ENCODE data around the gene ATF3.

The ATF3 gene

GRCh38 chr1:212608392-212608958 lies at the start of gene ATF3:
Gene ATF3, plus strand, starts transcription at chr1:212608761. Its CDS starts 6,261 bp downstream, at chr1:212615022.
- DNase-seq = peak; percentile 93

GRCh38 chr1:212559929-212560328 lies 48.6 kb upstream of the ATF3 start:
- no peak for DNase-seq

- DNase-seq = no peak
These were observed 47.6 kb upstream of the ATF3 start for GRCh38 chr1:212560933-212561460.

- no peak for DNase-seq
These were observed 47.0 kb upstream of the ATF3 start for GRCh38 chr1:212561501-212561931.

DNA sequence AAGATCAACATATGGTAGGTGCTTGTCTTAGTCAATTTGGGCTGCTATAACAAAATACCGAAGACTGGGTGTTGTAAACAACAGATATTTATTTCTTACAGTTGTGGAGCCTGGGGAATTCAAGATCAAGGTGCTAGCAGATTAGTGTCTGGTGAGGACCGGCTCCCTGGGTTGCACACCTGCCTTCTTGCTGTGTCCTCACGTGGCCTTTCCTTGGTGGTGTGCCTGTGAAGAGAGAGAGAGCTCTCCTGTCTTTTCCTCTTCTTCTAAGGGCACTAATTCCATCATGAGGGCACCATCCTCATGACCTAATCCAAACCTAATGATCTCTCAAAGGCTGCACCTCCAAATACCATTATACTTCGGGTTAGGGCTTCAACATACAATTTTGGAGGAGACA lies 45.8 kb upstream of the ATF3 start:
- no peak for DNase-seq

- DNase-seq = no peak
These were observed 43.5 kb upstream of the ATF3 start for GRCh38 chr1:212565079-212565478.

DNA sequence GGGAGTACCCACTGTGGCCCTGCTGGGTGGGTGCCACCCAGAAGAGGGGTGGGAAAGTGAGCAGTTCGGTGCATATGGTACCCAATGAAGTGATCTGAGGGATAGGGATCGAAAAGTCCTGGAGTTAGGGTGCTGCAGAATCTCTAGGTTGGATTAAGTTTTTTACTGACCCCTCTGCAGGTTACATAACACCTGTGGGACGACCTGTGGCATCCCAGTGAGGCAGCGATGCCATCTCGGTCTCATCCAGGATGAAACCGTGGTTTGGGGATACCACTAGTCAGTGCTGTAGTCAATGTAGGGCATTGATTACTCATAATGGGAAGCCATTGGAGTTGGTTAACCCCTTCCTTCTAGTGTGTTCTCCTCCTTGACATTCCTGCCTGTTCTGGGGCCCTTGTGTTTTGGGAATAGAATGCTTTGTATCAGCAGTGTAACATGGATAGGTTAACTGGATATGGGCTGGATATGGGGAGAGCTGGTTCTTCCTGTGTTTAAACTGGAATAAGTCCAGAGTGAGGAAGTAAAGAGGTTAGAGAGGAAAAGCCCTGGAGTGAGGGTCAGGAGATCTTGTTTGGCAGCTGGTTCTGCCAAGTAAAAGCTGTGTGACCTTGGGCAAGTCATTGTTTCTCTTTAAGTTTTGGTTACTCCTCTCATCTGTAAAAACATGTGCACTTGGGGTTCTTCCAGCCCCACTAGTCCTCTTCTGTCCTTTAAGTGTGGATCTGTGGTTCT lies 42.8 kb upstream of the ATF3 start:
- DNase-seq = no peak

DNA sequence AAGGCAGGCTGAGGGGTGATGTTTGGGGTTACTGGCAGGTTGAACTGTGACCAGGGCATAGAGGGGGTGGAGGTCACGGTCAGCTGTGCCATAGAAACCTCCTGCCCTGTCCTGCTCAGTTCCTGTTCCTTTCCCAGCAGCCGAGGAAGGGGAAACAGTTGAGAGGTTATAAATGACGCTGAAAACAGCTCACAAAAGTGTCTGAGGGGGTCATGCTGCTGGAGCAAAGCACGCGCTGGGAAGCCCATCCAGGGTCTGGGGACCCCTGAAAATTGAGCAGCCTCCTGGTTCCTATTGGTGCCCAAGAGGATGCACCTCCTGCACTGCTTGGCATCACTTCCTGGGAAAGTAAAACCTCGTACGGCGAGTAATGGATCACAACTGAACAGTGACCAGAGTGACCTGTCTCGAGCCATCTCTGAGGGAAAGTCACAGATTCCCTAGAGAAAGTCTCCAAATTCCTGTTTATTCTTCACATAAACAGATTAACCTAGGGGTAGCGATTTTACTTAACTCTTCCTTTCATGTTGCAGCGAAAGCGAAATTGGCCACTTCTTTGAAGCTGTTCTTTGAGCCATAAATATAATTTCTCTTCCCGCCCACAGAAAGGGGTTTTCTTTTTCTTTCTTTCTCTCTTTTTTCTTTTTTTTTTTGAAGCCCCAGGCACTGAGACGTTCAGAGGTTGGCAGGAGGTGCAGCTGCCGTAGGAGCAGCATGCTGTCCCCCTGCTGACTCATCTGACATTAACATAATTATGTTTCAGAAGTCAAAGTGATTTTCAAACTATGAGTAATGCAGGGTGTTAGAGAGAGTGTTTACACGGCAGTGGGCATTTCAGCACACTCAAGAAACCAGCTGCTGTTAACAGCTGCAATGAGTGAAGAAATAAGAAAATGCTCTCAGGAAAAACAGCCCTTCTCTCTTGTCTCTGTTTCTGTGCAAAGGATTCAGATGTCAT lies 41.8 kb upstream of the ATF3 start:
- DNase-seq = no peak

DNA sequence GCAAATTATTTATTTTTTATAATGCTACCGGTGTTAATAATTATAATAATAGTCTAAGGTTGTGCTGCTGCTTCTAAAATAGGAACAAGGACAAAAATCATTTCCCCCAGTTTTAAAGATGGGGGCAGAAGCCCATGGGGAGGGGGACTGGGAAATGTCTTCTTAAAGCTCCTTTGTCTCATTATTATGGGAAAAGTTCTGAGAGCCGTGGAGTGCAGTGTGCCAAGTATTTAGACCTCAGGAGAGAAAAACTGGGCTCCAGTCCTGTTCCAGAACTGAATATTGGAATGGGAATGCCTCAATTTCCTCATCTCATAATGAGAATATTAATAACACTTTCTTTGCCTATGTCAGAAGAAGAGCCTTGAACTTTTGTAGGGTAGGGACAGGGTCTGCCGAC lies 40.9 kb upstream of the ATF3 start:
- no peak for DNase-seq

- no peak for DNase-seq
These were observed 39.5 kb upstream of the ATF3 start for GRCh38 chr1:212568978-212569537.

DNA sequence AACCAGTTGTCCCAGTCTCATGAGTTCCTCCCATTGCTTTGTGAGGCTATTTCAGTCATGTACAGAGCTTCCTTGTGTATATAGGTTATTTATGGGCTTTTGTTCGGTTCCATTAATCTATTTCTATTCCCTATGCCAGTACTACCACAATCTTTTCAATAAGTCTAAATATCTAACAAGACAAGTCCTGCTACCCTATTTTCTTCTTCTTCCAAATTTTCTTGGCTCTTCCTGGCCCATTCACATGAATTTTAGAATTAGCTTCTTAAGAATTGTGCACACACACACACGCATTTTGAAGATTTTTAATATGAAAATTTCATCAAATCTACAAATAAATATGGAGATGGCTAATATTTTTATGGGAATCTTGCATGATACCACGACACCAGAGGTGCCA lies 33.8 kb upstream of the ATF3 start:
- no peak for DNase-seq

GRCh38 chr1:212575333-212575732 lies 33.2 kb upstream of the ATF3 start:
- DNase-seq = no peak

DNA sequence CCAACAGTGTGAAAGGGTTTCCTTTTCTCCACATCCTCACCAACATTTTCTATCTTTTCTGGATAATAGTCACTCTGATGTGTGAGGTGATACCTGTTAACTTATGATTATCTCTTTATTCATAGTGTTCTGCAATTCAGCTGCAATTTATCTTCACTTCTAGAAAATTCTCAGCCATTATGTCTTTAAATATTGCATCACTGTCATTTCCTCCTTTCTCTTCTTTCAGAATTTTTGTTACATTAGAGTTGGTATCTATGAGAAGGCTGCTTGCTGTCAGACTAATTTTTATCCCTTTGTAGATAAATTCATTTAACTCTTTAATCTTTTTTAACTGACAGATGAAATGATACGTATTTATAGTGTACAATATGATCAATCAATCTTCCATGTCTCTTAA lies 30.5 kb upstream of the ATF3 start:
- DNase-seq = no peak

DNA sequence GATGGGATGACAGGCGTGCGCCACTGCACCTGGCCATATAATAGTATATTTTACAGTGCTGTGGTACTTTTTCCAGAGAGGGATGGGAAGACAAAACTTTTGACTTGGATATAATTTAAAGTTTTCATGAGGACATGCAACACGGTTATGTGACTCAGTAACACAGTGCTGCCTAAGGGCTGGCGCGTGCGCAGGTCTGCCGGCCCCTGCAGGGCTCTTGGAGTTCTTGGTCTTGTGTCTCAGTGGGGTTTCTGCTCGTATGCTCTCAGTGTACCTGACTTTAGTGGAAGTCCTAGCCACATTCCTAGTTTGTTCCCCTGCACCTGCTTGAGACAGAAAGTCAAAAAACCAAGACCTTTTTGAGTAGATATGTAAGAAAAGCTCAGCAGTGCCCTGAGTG lies 27.5 kb upstream of the ATF3 start:
- no peak for DNase-seq

DNA sequence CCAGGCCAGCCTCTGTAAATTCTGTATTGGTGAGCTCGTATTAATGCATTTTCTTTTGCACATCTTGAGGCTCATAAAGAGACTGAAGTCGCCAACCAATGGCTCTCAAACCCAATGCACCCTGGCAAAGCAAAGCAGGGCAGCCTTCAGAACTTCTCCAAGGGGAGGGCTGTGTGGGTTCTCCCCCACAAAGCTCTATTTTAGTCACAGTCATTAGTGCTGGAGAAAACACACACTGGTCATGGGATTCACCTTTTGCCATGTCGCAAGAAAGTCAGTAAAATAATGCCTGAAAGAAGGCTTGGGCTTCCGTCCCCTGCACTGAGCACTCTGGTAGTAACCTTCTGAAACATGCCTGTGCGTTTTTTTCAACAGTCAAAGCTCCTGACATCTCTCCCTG lies 26.3 kb upstream of the ATF3 start:
- DNase-seq = no peak

GRCh38 chr1:212582808-212583615 lies 25.5 kb upstream of the ATF3 start:
- no peak for DNase-seq

GRCh38 chr1:212583643-212584042 lies 24.9 kb upstream of the ATF3 start:
- no peak for DNase-seq

DNA sequence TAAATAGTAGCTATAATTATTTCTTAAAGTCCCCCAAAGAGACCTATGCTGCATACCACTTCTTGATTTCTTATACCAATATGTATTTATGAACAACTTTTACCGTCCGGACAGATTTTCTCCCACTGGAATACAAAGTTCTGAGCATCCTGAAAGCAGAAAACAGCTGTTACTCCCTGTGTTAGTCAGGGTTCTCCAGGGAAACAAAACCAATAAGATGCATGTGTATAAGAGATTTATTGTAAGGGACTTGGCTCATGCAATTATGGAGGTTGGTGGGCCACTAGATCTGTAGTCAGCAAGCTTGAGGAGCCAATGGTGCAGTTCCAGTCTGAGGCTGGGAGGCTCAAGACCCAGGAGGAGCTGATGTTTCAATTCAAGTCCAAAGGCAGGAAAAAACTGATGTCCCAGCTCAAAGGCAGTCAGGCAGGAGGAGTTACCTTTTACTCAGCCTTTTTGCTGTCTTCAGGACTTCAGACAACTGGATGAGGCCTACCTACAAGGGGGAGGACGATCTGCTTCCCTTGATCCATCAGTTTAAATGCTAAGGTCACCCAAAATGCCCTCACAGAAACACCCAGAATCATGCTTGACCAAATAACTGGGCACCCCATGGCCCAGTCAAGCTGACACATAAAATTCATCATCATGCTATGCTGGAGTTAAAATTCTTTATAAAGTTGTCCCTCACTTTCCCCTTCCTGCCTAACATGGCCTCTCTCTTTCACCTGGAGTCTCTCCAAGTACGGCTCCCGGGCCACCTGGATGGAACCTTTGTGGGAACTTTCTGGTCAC lies 24.3 kb upstream of the ATF3 start:
- no peak for DNase-seq

DNA sequence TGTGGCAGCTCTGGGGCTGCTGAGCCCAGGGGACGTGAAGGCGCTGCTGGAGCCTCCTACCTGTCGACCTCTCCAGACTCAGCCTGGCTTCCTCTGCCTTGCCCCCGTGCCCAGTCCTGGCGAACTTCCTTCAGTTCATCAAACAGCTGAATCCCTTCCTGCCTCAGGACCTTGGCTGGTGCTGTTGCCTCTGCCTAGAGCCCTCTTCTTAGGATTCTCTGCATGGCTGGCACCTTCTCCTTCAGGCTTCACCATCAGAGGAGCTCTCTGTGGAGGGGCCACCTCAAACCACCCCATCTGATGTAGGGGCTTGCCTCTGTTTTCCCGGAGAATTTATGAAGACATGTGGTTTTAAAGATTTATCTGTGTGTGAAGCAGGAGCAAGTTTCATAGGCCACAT lies 23.4 kb upstream of the ATF3 start:
- DNase-seq = no peak

GRCh38 chr1:212586206-212587015 lies 22.1 kb upstream of the ATF3 start:
- no peak for DNase-seq
